Mammary epithelial cell (primary cell): ENCODE data around the gene SIGLEC7.

Source experiments
- EZH2 ChIP-seq: IDR thresholded peaks from 2 replicates; pipeline ENCODE4 v1.6.1; 2012; ENCODE audit warnings: low read length, inconsistent platforms, borderline replicate concordance
- TF ChIP-seq, protein P1 (sequence below), 2 donors: IDR thresholded peaks in 1 of 2; conservative IDR thresholded peaks in 1 of 2; 2 replicates each; pipeline ENCODE4 v1.5.1; 2011 to 2012; ENCODE audit warnings: inconsistent platforms in 2 of 2, low read length in 2 of 2, mild to moderate bottlenecking in 2 of 2, control low read depth in 1 of 2, low read depth in 1 of 2; ENCODE audit not compliant: insufficient read depth in 1 of 2; ENCODE audit errors: extremely low read depth in 1 of 2

DNA sequence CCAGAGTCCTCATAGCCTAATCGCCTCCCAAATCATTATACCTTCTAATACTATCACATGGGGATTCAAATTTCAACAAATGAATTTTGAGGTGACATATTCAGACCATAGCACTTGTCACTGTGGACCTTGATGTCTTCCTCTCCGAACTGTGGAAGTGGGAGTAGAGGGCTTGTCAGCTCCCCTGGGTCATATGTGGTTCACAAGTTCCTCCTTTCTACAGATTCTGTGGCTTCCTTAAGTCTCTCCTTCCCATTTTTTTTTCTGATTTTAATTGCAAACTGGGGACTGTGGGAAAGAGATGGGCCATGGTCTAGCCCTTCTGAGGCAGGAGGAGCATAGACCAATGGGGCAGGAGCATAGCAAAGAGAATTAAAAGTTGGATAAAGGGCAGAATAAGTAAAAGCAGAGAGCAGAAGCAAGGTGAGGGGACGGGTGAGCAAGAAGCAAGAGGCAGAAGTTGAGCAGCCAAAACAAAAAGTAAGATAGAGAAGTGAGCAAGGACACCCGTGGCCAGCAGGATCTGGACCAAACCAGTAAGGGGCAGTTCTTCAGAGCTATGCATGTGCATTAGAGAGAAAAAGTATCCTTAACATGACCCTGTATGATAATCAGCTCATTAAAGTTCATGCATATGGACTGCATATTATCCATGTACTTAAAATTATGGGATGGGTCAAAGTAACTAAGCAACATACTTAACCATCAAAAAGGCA lies 2.6 kb upstream of the SIGLEC7 start:
- TF ChIP-seq, protein P1, sequence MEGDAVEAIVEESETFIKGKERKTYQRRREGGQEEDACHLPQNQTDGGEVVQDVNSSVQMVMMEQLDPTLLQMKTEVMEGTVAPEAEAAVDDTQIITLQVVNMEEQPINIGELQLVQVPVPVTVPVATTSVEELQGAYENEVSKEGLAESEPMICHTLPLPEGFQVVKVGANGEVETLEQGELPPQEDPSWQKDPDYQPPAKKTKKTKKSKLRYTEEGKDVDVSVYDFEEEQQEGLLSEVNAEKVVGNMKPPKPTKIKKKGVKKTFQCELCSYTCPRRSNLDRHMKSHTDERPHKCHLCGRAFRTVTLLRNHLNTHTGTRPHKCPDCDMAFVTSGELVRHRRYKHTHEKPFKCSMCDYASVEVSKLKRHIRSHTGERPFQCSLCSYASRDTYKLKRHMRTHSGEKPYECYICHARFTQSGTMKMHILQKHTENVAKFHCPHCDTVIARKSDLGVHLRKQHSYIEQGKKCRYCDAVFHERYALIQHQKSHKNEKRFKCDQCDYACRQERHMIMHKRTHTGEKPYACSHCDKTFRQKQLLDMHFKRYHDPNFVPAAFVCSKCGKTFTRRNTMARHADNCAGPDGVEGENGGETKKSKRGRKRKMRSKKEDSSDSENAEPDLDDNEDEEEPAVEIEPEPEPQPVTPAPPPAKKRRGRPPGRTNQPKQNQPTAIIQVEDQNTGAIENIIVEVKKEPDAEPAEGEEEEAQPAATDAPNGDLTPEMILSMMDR (conservative IDR thresholded peaks at IDR 0.05 in 1 of 2, IDR thresholded peaks at IDR 0.05 in 1 of 2; ENCODE audit: extremely low read depth in 1 of 2, insufficient read depth in 1 of 2, low read depth in 1 of 2, low read length in 2 of 2) = no peak
- TF ChIP-seq EZH2 = no peak
